Stimulated activated CD8-positive, alpha-beta memory T cell treated with anti-CD3 and anti-CD28 coated beads, Interleukin-12 subunit alpha, Interleukin-12 subunit beta, amount 100 ng/mL, for 4 hours (primary cell): Measurements from ENCODE around the gene IGF2R.
"Not testable (repeated sequence)": the region's sequence is repeated elsewhere in the genome, so short reads cannot be mapped to it uniquely, and the experiment has no call there.

Experiments used
- DNase-seq: peaks from one replicate; pipeline ENCODE4 v3.0.0-alpha.2; 2020; ENCODE audit warnings: low read depth

The IGF2R gene

GRCh38 chr6:160095146-160095845 lies 126.4 kb downstream of the IGF2R start:
- DNase-seq = no peak

GRCh38 chr6:160101277-160102205 lies 132.7 kb downstream of the IGF2R start:
- DNase-seq = no peak

- no peak for DNase-seq
Measured at GRCh38 chr6:160102399-160102798, 133.5 kb downstream of the IGF2R start.

GRCh38 chr6:160102956-160103824 lies 134.3 kb downstream of the IGF2R start:
- no peak for DNase-seq

GRCh38 chr6:160103825-160104100 lies 134.9 kb downstream of the IGF2R start:
- DNase-seq = no peak

- DNase-seq = no peak
Measured at GRCh38 chr6:160104821-160105517, 136.1 kb downstream of the IGF2R start.

- DNase-seq = no peak
Measured at GRCh38 chr6:160106010-160106409, 137.1 kb downstream of the IGF2R start.

GRCh38 chr6:160106701-160107100 lies 137.8 kb downstream of the IGF2R start:
- no peak for DNase-seq

- no peak for DNase-seq
Measured at GRCh38 chr6:160108077-160108476, 139.2 kb downstream of the IGF2R start.

GRCh38 chr6:160110586-160111123 lies 141.8 kb downstream of the IGF2R start:
- DNase-seq = no peak

GRCh38 chr6:160111806-160112205 lies 142.9 kb downstream of the IGF2R start:
- DNase-seq = no peak

- no peak for DNase-seq
Measured at GRCh38 chr6:160112628-160113299, 143.9 kb downstream of the IGF2R start.

- not testable (repeated sequence) for DNase-seq
Measured at GRCh38 chr6:160114536-160114935, 145.7 kb downstream of the IGF2R start.

GRCh38 chr6:160115421-160115820 lies 146.5 kb downstream of the IGF2R start:
- no peak for DNase-seq

- no peak for DNase-seq
Measured at GRCh38 chr6:160116411-160116810, 147.5 kb downstream of the IGF2R start.

- no peak for DNase-seq
Measured at GRCh38 chr6:160117137-160117536, 148.3 kb downstream of the IGF2R start.

GRCh38 chr6:160118620-160119229 lies 149.8 kb downstream of the IGF2R start:
- DNase-seq = no peak

GRCh38 chr6:160120087-160120486 lies 151.2 kb downstream of the IGF2R start:
- no peak for DNase-seq

- no peak for DNase-seq
Measured at GRCh38 chr6:160121558-160121957, 152.7 kb downstream of the IGF2R start, which contains the start of gene SLC22A1. Gene SLC22A1, plus strand, starts transcription at chr6:160121815. Its CDS starts 121 bp downstream, at chr6:160121936.

- no peak for DNase-seq
Measured at GRCh38 chr6:160121981-160122380, 153.1 kb downstream of the IGF2R start.
